B cell (primary cell): Measurements from ENCODE around the gene MAP4K4. TPM values are rescaled to one million over a fixed set of nuclear protein-coding genes. Genes with fewer than 3 reads are reported as not detected.

Experiments used
- ATAC-seq: fragments of 200-7000 bp; cut with Tn5 transposase; one replicate; pipeline ENCODE4 v1.10.0; 2021; ENCODE audit warnings: low read depth, mild to moderate bottlenecking, moderate number of reproducible peaks, moderate library complexity
- CTCF ChIA-PET: fragments of 350-600 bp; sonication (Branson Sonifier 250); formaldehyde crosslinking; loops from one replicate; lab custom pipeline; 2021; ENCODE audit warnings: antibody characterized with exemption, inconsistent platforms; lab: Charles Lee
- POLR2A ChIA-PET: fragments of 350-600 bp; sonication (Branson Sonifier 250); formaldehyde crosslinking; loops from one replicate; lab custom pipeline; 2021; ENCODE audit warnings: antibody characterized with exemption; lab: Charles Lee
- DNase-seq: peaks from one replicate; pipeline ENCODE4 v3.0.0; 2013
- H2AFZ ChIP-seq: 2 replicates; pipeline ENCODE4 v1.6.1; 2012; ENCODE audit warnings: mild to moderate bottlenecking, low read depth, low read length; ENCODE audit not compliant: insufficient read depth, poor library complexity, severe bottlenecking
- H3K27ac ChIP-seq, 2 donors: 1 replicate in 1 of 2; 2 replicates in 1 of 2; pipeline ENCODE4 v1.5.1; 2012 to 2013; ENCODE audit warnings: low read length in 2 of 2, mild to moderate bottlenecking in 2 of 2, moderate library complexity in 1 of 2
- H3K27me3 ChIP-seq, 4 experiments: fragments of 200-600 bp in 1 of 4; sonication (generic) in 1 of 4; replicated peaks in 1 of 4; 1 replicate in 2 of 4; 2 replicates in 2 of 4; pipeline versions ENCODE4 v1.6.1 to v1.7.0; 2013 to 2016; ENCODE audit warnings: low read length in 3 of 4, mild to moderate bottlenecking in 2 of 4, mixed read lengths in 1 of 4, moderate library complexity in 1 of 4; ENCODE audit not compliant: insufficient read depth in 4 of 4, control insufficient read depth in 3 of 4; ENCODE audit errors: control extremely low read depth in 1 of 4
- H3K36me3 ChIP-seq, 2 experiments: replicated peaks in 1 of 2; 1 replicate in 1 of 2; 2 replicates in 1 of 2; pipeline versions ENCODE4 v1.6.1 to v1.7.1; 2013; ENCODE audit warnings: low read length in 1 of 2; ENCODE audit not compliant: insufficient read depth in 2 of 2, control insufficient read depth in 1 of 2; ENCODE audit errors: control extremely low read depth in 1 of 2, extremely low read depth in 1 of 2
- H3K4me1 ChIP-seq, 2 donors: fragments of 200-600 bp in 1 of 2; sonication (generic) in 1 of 2; 1 replicate in 1 of 2; 2 replicates in 1 of 2; pipeline versions ENCODE4 v1.5.1 to v1.6.1; 2013 to 2017; ENCODE audit warnings: low read length in 2 of 2; ENCODE audit not compliant: control insufficient read depth in 2 of 2, insufficient read depth in 2 of 2
- H3K4me2 ChIP-seq: replicated peaks from 2 replicates; pipeline ENCODE3; 2012; ENCODE audit warnings: mild to moderate bottlenecking, low read depth, low read length; ENCODE audit not compliant: poor library complexity, severe bottlenecking
- H3K4me3 ChIP-seq, 5 experiments: fragments of 200-600 bp in 1 of 5; sonication (generic) in 1 of 5; 1 replicate in 3 of 5; 2 replicates in 2 of 5; pipeline versions ENCODE4 v1.5.1 to v1.7.0; 2011 to 2016; ENCODE audit warnings: low read length in 4 of 5, mild to moderate bottlenecking in 4 of 5, low read depth in 2 of 5, control low read depth in 1 of 5, moderate library complexity in 1 of 5; ENCODE audit not compliant: insufficient read depth in 1 of 5; ENCODE audit errors: control extremely low read depth in 1 of 5, extremely low read depth in 1 of 5
- H3K79me2 ChIP-seq: fragments of 200-600 bp; sonication (generic); one replicate; pipeline ENCODE4 v1.6.0; 2016; ENCODE audit warnings: low read length; ENCODE audit not compliant: control insufficient read depth, insufficient read depth
- H3K9ac ChIP-seq: fragments of 200-600 bp; sonication (generic); 2 replicates; pipeline ENCODE4 v1.6.1; 2017; ENCODE audit warnings: mild to moderate bottlenecking, low read length, moderate library complexity
- H3K9me3 ChIP-seq, 3 donors: one replicate each; pipeline versions ENCODE4 v1.6.1 to v1.7.1; 2013; ENCODE audit warnings: low read length in 2 of 3; ENCODE audit not compliant: control insufficient read depth in 2 of 3, insufficient read depth in 1 of 3; ENCODE audit errors: control extremely low read depth in 1 of 3
- H4K20me1 ChIP-seq: 2 replicates; pipeline ENCODE4 v1.6.0; 2012; ENCODE audit warnings: mild to moderate bottlenecking, low read length; ENCODE audit not compliant: insufficient read depth, control insufficient read depth, poor library complexity, severe bottlenecking
- H3K27ac Mint-ChIP-seq: one replicate; pipeline ENCODE4 v1.8.0; 2021; ENCODE audit warnings: mixed read lengths
- H3K27me3 Mint-ChIP-seq: one replicate; pipeline ENCODE4 v1.8.0; 2021; ENCODE audit warnings: mixed read lengths
- H3K4me1 Mint-ChIP-seq: one replicate; pipeline ENCODE4 v1.8.0; 2021; ENCODE audit warnings: mixed read lengths
- H3K4me3 Mint-ChIP-seq: one replicate; pipeline ENCODE4 v1.8.0; 2021; ENCODE audit warnings: mixed read lengths
- H3K9me3 Mint-ChIP-seq: one replicate; pipeline ENCODE4 v1.8.0; 2022; ENCODE audit warnings: mixed read lengths; ENCODE audit not compliant: insufficient read depth
- CTCF ChIP-seq: fragments of 200-600 bp; IDR thresholded peaks from one replicate; pipeline ENCODE4 v1.8.0; 2022; ENCODE audit warnings: antibody characterized with exemption, mild to moderate bottlenecking
- EZH2 ChIP-seq: IDR thresholded peaks from 2 replicates; pipeline ENCODE4 v1.6.1; 2012; ENCODE audit warnings: borderline replicate concordance, low read depth, mild to moderate bottlenecking, moderate library complexity, low read length; ENCODE audit not compliant: insufficient read depth, poor library complexity, severe bottlenecking
- WGBS: methylation state at CpG from one replicate; pipeline ENCODE4 v1.1.5; 2013; ENCODE audit warnings: missing lambda C conversion rate; ENCODE audit not compliant: insufficient coverage; 5-methylcytosine and 5-hydroxymethylcytosine counted together
- intact Hi-C: fragments of 100-400 bp; cut with micrococcal nuclease; formaldehyde crosslinking; loops from one replicate; pipeline ENCODE4 v1.10.0; 2022
- polyA plus RNA-seq: library from polyadenylated mRNA; depleted of rRNA; stranded (reverse); fragments of >200 nt; gene quantifications from 2 replicates; pipeline ENCODE4 v1.2.3, GENCODE V29; 2012
- total RNA-seq, 2 donors: library from RNA; stranded (reverse); fragments of 120-200 nt in 1 of 2; gene quantifications; 1 replicate in 1 of 2; 2 replicates in 1 of 2; pipeline versions ENCODE4 v1.2.3 to v1.2.4, GENCODE V29; 2013 to 2022

The MAP4K4 gene
- total and polyA plus RNA-seq, 2 donors (not counting 1 experiment from before 2014, with no cell fraction given) = 54.8 to 280 TPM

- no peak overlapping the region for H3K9ac ChIP-seq
- H3K27ac ChIP-seq = no peak overlapping the region
- no peak overlapping the region for H3K4me3 ChIP-seq
- no peaks in the 10 kb centered on the region for H3K79me2 ChIP-seq
- DNase-seq (no peak), ATAC-seq (no peak)
- no peak overlapping the region for H3K27ac Mint-ChIP-seq
- H3K9me3 Mint-ChIP-seq = no peaks in the 10 kb centered on the region
- TF ChIP-seq CTCF (no peak), EZH2 (no peak)
- POLR2A ChIA-PET = no interaction called here
- H2AFZ ChIP-seq = no peak overlapping the region
- CTCF ChIA-PET = interaction anchor here (1.0 to 1.3 kb wide), 3 partner anchors 8 to 341 kb away, joined by 3 to 6 read pairs (median 3); no protein-coding TSS in a partner anchor
- no peak overlapping the region for H3K4me3 Mint-ChIP-seq
- H3K27me3 Mint-ChIP-seq = no peaks in the 10 kb centered on the region
- intact Hi-C loops = no loop called here
- H3K4me1 Mint-ChIP-seq = peaks cover 5% of the 10 kb centered on the region
- H3K36me3 ChIP-seq = no peaks in the 10 kb centered on the region
- H4K20me1 ChIP-seq = no peaks in the 10 kb centered on the region
- peaks cover 1 to 18% (median 6%) of the 10 kb centered on the region in 3 donors for H3K9me3 ChIP-seq
- peaks cover 0 to 7% of the 10 kb centered on the region in 2 donors for H3K4me1 ChIP-seq
- no peak overlapping the region for H3K4me2 ChIP-seq
- no peaks in the 10 kb centered on the region for H3K27me3 ChIP-seq
Measured at GRCh38 chr2:101899265-101899664, 201.8 kb downstream of the MAP4K4 start.

- no peak overlapping the region for H2AFZ ChIP-seq
- no peak for TF ChIP-seq EZH2
- TF ChIP-seq CTCF = no peak
- DNase-seq = no peak
- H4K20me1 ChIP-seq = no peaks in the 10 kb centered on the region
- no peaks in the 10 kb centered on the region for H3K27me3 ChIP-seq
- WGBS = no CpG with 5 or more reads among the region's 1 CpG
- no peak overlapping the region for H3K4me3 ChIP-seq
- intact Hi-C loops = no loop called here
- H3K4me1 ChIP-seq = peaks cover 0 to 7% of the 10 kb centered on the region in 2 donors
- no peak overlapping the region for H3K9ac ChIP-seq
- ChIA-PET CTCF (interaction anchor here (1.0 to 1.3 kb wide), 2 partner anchors 9 to 15 kb away, joined by 3 to 6 read pairs; no protein-coding TSS in a partner anchor), POLR2A (no interaction called here)
- no peaks in the 10 kb centered on the region for H3K36me3 ChIP-seq
- no peaks in the 10 kb centered on the region for H3K27me3 Mint-ChIP-seq
- H3K27ac ChIP-seq = no peak overlapping the region
- peaks cover 5% of the 10 kb centered on the region for H3K4me1 Mint-ChIP-seq
- no peaks in the 10 kb centered on the region for H3K9me3 Mint-ChIP-seq
- H3K27ac Mint-ChIP-seq = no peak overlapping the region
- peaks cover 1 to 18% (median 7%) of the 10 kb centered on the region in 3 donors for H3K9me3 ChIP-seq
- peak overlapping the region; percentile 26 for H3K4me2 ChIP-seq
- H3K4me3 Mint-ChIP-seq = no peak overlapping the region
- ATAC-seq = no peak
- no peaks in the 10 kb centered on the region for H3K79me2 ChIP-seq
Measured at GRCh38 chr2:101899871-101900270, 202.4 kb downstream of the MAP4K4 start.
